NCI-H2081 treated with DMSO at 0.1 percent for 48 hours (cell line): ENCODE results near the gene MED27.
"Not testable (repeated sequence)": the region's sequence is repeated elsewhere in the genome, so short reads cannot be mapped to it uniquely, and the experiment has no call there.

Experiments
- DNase-seq: peaks from one replicate; lab custom pipeline; 2025; lab: John Stamatoyannopoulos, UW

Gene MED27

DNA sequence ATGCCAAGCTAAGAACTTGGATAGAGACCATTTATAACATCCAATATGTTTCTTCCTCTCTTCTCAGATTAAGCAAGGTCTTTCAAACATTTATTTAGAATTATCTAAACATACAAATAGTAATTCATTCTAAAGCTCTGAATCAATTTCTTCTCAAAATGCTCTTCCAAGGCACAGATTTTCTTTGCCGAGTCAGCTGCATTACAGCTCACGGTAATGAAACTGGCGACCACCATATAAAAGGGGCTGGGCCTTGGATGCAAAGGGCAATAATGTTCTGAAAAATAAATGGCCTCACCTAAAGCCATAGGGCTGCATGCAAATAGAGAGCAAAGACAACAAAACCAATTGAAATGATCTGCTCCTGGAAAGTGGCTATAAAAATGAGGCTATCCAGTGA is 63.8 kb downstream of the MED27 start:
- DNase-seq = no peak

DNA sequence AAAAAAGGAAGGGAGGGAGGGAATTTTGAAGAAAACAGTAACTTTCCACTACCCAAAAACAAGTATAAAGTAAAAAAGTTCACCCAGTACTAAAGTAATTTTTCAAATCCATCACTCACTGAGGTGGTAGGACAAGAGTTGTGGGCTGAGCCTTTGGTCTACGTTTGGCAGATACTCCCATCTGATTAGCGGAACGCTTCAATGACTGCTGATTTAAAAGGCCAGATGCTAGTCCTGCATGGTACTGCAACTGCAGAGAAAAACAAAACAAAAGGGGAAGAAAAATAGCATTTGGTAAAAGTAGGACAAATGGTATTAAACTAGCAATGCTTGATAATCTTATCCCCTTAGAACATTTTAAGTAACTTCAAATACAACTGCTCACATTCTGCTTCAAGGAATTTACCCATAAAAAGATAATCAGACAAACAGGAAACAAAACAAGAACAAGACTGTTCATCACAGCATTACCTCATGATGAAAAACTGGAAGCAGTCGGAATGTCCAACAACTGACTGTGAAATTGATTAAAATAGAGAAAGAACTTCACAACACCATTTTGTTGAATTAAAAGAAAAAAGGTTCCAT is 65.4 kb downstream of the MED27 start:
- DNase-seq = no peak

DNA sequence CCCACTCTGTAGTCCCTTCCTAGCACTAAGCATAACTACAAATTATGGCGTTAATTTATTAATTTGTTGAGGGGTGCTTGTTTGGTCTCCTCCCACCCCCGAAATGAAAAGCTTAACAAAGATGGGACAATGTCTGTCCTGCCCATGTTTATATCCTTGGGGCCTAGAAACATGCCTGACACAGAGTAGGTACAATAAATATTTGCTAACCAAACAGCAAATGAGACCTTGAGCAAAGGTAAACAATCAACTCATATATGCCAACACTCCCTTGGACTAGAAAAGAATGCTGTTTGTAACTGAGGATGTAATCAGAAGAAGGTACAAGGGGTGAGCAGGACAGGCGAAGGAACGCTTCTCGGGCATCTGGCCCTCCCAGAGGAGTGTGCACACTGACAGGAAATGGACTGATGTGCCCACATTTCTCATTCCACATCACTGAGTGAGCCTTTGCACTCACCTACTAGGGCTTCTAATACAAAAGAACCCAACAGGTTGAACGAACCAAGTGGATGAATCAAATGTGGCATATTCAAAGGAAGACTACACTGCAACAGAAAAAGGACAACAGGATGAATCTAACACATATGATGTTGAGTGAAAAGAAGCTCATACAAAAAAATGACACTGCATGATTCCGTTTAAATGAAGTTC is 66.8 kb downstream of the MED27 start:
- no peak for DNase-seq

DNA sequence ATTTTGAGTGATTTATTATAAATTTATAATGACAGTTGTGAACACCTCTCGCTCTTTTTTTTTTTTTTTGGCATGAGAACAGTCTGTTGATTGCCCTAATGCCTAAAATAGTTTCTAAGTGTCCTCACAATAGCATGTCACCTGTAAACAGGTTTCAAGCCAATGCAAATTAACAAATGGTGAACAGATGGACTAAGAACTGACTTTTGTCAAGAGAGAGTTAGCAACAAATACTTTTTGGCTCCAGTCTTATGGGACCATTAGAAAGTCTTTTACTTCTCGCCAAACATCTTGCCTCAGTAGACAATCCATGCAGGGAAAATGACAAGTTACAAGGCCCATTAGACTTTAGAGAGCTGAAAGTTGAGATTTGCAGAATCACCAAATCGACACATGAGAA is 67.8 kb downstream of the MED27 start:
- no peak for DNase-seq

DNA sequence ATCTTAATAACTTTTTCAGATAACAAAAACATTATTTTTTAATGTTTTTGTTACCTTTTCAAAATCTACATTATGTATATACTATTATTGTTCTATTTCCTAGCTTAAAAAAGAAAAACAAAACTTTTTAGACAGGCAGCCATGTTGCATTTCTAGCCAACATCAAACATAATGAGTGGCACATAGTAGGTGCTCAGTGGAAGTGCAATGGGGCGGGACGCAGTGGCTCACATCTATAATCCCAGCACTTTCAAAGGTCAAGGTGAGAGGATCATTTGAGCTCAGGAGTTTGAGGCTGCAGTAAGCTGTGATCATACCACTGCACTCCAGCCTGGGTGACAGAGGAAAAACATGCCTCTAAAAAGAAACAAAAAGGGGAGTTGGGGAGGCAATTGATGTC is 68.4 kb downstream of the MED27 start:
- no peak for DNase-seq

DNA sequence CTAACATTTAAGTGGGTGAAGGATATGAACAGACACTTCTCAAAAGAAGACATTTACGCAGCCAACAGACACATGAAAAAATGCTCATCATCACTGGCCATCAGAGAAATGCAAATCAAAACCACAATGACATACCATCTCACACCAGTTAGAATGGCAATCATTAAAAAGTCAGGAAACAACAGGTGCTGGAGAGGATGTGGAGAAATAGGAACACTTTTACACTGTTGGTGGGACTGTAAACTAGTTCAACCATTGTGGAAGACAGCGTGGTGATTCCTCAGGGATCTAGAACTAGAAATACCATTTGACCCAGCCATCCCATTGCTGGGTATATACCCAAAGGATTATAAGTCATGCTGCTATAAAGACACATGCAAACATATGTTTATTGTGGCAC is 69.5 kb downstream of the MED27 start:
- DNase-seq = not testable (repeated sequence)

DNA sequence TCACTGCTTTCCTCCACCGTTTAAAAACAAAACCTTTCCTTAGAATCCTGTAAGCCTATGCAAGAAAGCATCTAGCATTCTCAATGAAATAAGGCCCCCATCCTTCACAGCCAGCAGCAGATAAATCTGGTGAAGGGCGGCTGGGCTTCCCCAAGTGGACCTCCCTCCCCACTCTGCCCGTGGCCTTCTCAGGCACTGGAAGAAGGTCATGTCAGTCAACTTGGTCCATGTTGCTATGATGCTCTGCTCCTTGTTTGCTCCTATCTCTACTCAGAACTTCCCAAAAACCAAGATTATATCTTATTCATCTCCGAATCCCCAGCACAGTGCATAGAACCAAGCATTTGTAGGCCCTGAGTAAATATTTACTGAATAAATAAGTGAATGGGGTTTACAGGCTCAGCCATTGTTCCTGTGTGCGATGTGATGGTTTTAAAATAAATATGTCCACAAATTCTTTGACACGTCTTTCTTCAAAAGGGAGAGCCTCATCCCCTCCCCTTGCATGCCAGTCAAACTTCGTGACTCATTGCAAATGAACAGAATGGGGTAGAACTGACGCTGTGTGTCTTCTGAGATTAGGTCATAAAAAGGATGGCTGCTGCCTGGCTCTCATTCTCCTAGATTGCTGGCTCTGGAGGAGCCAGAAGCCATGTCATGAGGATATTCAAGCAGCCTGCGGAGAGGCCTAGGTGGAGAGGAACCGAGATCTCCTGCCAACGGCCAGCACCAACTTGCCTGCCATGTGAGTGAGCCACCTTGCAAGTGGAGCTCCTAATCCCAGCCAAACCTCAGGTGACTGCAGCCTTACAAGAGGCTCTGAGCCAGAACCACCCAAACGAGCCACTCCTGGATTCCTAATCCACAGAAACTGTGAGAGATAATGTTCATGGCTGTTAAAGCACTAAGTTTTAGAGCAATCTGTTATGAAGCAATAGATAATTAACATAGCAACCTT is 70.5 kb downstream of the MED27 start:
- no peak for DNase-seq

DNA sequence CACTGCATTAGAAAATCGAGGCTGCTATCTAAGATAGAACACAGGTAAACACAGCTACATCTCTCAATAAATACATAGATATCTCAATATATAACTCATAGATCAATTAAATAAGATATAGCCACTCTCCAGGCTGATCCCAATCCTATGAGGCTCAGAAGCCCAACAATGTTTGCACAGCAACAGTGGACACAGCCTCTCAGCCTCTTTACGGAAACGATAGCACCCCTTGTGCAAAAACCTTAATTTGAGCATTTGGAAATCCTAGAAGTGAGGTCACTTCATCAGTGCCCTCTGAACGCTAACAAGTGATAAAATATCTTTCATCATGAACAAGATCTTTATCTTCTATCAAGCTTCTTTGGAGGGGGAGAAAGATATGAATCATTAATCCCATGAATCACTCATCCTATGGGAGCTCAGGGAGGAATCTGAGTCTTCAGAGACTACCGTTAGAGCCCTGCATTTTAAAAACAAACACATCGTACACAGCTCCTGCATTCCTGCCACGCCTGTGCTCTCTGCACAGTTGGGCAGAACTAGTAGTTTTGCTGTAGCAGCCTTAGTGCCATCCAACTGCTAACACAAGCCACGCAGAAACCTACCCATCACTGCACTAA is 71.4 kb downstream of the MED27 start:
- DNase-seq = no peak

DNA sequence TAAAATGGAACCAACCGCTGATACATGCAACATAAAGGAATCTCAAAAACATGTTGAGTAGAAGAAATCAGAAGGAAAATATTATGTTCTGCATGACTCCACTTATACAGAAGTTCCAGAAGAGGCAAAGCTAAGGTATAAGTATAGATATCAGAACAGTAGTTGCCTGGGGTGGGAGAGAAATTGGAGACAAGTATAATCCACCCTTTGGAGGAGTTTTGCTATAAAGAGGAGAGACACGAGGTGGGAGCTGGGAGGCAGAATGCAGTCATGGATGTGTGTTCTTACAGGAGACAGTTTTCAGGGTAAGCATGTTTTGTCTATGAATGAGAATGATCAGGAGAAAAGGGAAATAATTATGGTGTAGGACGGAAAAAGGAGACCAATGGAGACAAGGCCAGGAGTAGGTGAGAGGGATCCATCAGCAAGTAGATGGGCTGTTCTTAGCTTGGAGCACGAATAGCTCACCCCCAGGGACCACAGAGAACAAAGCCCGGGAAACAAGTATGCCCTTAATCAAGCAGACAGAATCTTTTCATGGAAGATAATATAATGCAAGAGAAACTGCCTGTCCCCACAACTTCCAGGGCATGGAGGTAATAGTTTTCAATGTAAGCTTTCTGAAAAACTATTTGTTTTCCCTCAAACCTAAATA is 72.2 kb downstream of the MED27 start:
- no peak for DNase-seq

DNA sequence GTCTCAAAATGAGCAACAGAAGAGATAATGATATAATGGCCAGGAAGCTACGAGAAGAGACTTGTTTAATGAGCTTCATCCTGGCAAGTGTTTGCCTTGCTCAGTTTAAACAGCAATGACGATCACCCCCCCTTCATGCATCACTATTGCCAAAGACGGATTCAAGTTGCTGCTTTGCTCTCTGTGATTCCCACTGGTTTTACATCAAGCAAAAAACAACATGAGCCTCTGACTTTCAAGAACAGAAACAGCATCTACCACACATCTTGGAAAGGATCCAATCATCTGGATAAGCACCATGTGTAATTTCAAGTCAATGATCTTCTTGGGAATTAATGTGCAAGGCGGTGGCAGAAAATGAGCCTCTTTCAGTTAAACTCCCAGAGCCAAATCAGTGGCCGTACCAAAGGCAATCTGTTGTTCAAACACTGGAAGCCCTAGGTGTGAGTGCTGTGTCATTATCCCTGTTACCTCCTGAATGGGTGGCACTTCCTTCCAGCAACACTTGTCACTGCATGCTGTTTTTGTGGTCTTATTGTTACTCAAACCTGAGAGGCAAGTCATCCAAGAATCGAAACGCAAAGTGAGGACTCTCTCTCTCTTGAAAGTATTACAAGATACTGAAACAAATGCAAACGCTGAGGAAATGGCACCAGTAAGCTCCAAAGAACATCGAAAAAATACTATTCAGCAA is 72.8 kb downstream of the MED27 start:
- DNase-seq = peak; percentile 79

DNA sequence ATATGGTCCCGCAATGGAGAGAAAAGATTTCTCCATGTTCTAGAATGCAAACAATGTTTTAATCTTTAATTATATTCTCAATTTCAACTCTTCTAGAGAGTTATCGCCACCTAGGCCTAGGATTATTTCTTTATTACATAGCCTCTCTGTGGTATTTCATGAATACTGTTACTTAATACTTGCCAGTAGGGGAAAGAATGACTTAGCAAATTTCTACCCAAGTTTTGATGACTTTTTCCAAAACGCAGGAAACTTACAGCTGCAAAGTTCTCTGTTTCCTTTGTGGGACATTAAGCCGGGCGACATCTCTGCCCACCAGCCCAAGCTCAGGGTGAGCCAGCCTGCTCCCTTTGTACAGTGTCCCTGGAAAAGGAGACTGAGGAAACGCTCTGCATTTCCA is 73.8 kb downstream of the MED27 start:
- no peak for DNase-seq

DNA sequence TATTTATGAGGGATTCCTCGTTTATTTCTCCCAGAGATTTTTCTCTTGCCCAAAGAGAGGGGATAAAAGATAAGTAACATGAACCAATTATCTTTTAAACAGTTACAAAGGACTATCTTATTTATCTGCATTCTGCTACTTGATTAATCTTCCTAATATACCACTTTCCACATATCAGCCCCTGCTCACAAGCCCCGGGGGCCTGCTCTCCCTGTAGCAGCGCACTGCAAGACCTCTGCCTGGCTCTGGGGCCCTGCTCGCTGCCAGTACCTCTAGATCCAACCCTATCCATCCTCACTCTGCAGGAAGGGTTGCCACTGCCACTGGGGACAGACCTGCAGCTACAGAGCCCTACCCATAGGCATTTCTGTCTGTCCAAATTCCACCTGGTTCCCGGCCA is 75.3 kb downstream of the MED27 start:
- DNase-seq = no peak

DNA sequence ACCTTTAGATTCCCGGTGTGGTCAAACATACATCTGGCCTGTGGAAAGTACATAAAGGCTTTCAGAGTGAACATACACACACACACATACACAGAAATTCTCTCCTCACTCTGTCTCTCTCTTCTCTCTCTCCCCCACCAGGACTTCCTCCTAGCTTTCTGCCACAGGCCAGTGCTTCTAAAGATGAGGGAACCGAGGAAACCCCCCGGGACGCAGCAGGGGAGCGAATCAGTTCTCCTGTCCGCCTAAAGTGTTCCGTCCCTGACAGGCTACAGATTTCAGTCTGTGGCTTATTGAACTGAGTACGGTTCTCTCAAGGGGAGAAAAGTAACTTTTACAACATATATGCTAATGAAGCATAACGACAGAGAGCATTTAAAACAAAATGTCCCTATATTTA is 75.8 kb downstream of the MED27 start:
- DNase-seq = no peak

DNA sequence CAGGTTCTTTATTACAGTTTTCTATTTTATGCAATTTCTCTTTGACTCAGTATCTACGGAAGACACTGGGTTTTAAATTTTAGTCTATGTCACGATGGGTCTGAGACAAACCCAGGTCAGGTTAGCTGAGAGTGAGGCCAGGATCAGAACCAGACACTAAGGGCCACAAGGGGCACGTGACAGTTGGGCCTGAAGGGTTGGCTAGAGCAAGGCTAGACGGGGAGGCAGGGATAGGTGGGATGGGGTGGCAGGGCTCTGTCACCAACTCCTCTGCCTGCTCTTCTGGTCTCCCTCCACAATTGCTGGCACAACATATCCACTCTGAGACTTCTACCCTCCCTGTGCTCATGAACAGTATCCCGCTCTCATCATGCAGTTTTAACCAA is 76.4 kb downstream of the MED27 start:
- no peak for DNase-seq

DNA sequence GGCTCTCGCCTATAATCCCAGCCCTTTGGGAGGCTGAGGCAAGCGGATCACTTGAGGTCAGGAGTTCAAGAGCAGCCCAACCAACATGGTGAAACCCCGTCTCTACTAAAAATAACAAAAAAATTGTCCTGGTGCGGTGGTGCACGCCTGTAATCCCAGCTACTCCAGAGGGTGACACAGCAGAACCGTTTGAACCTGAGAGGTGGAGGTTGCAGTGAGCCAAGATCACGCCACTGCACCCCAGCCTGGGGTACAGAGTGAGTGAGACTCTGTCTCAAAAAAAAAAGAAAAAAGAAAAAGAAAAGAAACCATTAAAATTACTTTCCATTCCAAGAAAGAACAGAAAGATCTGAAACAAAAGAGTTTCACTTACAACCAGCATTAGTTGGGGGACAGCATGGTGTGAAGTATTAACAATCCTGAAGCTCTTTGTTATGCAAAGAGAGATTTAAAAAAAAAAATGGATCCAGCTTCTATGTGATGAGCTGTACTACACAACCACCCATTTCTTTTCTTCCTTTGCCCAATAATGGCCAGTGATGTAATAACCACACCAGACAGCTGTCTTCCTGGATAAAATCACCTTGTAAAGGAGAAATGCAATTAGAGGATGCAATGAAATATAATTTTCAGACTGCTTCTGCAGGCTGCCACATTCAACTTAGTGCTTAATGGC is 76.9 kb downstream of the MED27 start:
- DNase-seq = no peak

DNA sequence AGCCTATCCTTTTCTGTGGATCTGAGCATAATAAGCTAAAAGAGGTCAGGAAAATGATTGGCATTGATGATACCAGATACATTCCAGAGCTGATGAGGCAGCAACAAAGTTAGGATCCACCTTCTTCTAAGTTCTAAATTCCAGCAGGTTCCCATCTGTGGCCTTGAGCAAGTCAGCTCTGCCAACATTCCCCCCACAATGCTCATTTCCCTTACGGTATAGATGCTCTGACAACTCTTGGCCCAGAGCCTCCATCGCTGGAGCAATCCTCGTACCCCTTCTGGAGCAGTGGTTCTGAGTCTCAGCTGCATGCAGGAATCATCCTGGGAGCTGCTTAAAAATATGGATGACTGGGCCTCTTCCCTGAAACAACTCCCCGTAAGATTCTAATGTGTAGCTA is 78.1 kb downstream of the MED27 start:
- DNase-seq = no peak

DNA sequence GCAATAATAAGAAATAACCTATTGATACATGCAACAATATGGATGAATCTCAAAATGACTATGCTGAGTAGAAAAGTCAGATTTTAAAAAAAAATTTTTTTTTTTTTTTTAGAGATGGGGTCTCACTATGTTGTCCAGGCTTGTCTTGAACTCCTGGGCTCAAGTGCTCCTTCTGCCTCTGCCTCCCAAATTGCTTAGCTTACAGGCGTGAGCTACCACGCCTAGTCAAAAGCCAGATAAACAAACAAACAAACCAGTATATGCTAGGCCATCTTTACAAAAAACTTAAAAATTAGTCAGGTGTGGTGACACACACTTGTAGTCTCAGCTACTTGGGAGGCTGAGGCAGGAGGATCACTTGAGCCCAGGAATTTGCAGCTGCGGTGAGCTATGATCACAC is 79.0 kb downstream of the MED27 start:
- DNase-seq = no peak

DNA sequence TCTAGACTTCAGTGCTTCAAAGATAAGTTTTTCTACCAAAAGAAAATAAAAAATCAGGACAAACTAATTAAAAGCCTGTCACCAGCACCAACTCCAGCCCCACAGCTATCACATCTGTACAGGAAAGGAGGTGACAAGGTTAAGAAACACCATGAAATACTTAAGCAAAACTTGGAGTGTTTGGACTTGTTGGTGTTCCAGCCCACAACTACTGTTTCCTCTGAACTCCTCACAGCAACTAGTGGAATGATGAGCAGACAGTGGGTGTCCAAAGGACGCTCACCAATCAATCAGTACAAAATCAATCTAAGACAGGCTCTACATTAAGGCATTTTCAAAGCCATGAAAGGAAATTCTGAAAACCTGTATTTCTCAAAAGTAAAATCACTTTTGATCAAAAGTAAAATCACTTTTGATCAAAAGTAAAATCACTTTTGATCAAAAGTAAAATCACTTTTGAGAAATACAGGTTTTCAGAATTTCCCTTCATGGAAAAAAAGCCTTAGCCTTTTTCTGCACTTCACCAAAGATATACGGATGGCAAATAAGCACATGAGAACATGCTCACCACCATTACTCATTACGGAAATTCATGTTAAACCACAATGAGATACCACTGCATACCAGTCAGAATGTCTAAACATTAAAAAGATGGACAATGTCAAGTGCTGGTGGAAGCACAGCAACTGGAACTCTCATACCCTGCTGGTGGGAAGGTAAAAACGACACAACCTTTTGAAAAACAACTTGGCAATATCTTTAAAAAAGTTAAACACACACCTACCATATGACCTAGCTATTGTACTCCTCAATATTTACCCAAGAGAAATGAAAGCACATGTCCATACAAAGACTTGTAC is 79.7 kb downstream of the MED27 start:
- DNase-seq = no peak

DNA sequence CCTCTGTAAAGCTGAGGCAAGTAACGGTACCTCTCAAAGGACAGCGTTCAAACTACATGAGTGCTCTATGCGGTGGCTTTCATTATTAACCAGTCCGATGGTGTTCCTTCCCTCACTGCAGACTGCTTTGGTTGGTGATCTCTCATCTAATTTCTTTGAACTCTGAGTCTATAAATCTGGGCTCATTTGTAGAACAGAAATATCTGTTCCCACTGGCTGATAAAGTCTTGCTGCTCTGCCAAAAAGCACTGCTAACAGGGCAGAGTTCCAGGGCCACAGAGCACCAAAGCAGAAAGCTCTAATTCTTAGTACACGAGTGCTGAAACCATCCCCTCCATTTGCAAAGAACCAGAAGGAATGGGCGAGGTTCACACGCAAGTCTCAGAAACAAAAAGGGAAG is 81.9 kb downstream of the MED27 start:
- no peak for DNase-seq

DNA sequence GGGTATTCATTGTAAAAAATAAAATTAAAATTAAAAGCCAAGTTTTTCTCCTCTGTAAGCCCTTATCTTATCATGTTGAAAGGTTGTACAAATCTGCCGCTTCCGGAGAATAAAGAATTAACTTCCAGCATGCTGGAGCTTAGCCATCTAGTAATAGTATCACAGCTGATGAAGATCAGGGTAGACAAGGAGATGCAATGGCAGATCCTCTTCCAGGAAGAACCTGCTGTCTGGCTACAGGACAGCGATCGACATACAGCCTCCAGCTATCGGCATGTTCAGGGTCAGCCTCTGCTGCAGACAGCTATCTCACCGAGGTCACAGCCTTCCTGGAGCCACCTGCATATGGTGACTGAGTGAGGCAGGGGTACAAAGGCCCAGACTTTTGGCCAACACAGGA is 82.6 kb downstream of the MED27 start:
- no peak for DNase-seq
